Stimulated activated CD8-positive, alpha-beta memory T cell treated with anti-CD3 and anti-CD28 coated beads, Interleukin-12 subunit alpha, Interleukin-12 subunit beta, amount 100 ng/mL, for 4 hours (primary cell): ENCODE measurements around the gene EHBP1.

Experiments used
- DNase-seq: peaks from one replicate; pipeline ENCODE4 v3.0.0-alpha.2; 2020; ENCODE audit warnings: low read depth

Gene EHBP1

DNA sequence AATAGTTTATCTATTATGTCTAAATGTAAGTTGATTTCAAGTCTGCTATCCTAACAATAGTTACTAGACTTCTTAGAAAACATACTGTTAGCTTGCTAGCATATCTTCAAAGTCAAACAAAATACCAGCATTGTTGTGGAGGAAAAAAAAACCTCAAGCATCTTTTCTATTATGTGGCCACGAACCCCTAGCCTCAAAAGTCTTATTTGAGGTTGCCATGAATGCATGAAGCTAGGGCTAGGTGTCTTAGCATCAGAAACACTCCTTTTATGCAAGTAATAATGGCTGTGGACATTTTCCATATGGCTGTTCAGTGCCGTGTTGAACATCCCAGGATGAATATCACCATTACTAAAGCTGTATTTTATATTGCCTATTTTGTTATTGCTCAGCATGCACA lies 258.5 kb downstream of the EHBP1 start:
- DNase-seq, result no peak

DNA sequence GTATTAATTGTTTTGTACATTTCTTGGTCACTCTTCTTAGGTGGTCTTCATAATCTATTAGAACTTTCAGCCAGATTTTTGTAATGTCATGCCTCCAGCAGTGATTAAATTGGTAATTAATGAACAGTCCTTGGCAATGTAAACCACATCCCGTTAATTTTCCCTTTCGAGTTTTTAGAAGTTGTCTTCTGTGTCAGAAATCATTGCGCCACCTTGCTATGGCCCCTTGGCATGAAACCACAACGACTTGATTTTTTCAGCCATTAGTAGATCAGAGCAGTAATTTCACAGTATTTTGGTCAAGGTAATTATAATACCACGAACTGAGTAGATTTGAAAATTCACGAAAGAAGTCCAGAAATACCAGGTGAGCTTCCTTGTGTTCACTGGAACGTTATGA lies 259.2 kb downstream of the EHBP1 start:
- DNase-seq, result no peak

DNA sequence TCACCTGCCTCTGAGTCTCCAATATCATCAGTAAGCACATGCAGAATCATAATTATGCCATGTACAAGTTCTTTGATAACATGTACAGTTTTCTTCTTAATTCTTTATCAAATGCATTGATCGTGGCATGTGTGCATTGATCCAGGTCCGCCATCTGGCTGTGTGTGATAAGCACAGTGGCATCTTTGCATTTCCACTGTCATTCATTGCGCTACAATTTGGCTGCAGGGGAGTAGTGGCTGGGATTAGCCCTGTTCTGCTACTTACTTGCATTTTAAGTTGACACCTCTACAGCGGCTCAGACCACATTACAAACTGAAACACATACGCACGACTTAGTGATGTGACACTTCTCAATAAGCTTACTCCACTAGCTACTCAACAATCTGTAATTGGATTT lies 261.5 kb downstream of the EHBP1 start:
- DNase-seq, result no peak

- DNase-seq, result no peak
Observed at GRCh38 chr2:62968168-62968567, 262.7 kb downstream of the EHBP1 start.

DNA sequence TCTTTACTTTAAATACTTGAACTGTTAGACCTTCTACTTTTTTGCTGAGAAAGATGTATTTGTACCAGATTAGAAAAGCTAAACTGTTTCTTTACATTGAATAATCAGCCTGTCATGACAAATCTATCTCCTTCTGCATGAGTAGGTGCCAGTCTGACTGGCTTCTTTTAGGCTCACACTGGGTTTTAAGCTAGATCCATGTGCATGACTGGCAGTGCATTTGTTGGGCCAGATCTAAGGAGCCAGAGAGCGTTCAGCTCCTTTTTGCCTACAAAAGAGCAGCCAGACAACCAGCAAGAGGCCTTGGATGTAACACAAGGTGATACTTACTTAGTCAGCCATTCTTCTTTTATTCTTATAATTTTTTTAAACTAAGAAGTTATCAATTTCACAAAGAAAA lies 263.2 kb downstream of the EHBP1 start:
- DNase-seq, result no peak

DNA sequence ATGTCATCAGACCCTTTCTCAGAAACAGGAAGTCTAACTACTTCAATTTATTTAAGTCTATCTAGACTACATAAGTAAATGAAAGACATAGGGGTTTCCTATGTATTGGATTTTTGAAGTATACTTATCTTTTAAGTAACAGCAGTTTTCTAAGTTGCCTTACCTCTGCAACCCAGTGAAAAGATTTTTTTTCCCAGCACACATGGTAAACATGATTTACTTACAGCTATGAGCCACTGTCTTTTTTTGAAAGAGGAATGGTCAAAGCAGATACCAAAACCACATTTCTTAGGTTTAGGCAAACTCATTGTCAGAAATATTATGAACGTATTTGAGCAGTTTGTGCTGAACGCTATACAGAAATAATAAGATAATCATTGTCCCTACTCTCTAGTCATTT lies 266.4 kb downstream of the EHBP1 start:
- no peak for DNase-seq

GRCh38 chr2:62972601-62973000 lies 267.1 kb downstream of the EHBP1 start:
- DNase-seq, result no peak

GRCh38 chr2:62974999-62975398 lies 269.5 kb downstream of the EHBP1 start:
- no peak for DNase-seq

GRCh38 chr2:62991605-62992004 lies 286.1 kb downstream of the EHBP1 start:
- no peak for DNase-seq

DNA sequence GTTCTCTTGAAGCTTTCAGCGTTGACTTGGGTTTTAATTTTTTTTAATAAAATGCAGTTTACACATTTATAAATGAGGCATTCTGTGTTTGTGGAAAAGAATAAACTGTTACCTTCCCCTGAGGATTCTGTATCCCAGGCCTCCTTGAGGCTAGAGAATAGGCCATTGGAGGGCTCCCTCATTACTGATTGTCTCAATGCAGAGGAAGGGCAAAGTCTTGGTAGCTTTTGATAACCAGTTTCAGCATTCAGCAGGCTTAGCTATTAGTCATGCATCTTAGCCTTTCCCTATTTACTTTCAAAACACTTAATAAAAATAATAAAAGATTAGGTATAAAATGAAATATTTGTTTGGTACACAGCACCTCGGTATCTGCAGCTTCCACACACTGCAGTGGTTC lies 287.0 kb downstream of the EHBP1 start:
- DNase-seq, result no peak

DNA sequence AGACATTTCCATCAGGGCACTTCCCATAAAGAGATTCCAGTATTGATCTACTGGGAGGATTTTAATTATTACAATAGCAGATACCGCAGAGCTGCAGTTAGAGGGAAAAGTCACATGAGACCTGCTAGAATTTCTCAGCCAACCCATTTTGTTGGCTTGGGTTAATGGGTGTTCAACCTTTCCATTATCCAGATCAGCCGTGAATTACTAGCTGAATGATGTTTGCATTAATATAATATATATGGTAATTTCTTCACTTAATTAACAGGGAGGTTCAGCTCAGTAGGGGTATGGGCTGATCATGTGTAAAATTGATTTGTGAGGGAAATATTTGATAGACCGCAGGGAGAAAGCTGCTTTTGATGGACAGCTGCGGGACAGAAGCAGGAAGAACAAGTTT lies 288.7 kb downstream of the EHBP1 start:
- no peak for DNase-seq

- no peak for DNase-seq
Observed at GRCh38 chr2:62996534-62997186, 291.1 kb downstream of the EHBP1 start.

GRCh38 chr2:62998949-62999348 lies 293.4 kb downstream of the EHBP1 start:
- DNase-seq, result no peak

DNA sequence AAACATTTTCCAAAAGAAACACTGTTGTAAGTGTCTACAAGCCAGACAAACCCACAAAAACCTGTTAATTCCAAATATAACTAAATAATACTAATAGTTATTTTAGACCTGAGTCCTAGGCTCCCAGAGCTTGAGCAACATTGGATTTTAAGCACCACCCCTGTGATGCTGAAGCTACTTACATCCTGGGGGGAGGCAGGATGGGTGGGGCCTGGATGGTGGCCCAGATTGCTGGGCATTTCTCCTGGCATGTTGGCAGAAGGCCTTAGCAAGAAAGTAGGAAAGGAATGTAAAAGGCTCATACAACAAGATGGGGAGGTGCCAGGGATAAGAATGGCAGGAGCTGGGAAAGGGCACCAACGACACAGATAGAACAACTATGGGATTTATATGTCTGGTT lies 294.4 kb downstream of the EHBP1 start:
- DNase-seq, result no peak

- no peak for DNase-seq
Observed at GRCh38 chr2:63000801-63001200, 295.3 kb downstream of the EHBP1 start.

DNA sequence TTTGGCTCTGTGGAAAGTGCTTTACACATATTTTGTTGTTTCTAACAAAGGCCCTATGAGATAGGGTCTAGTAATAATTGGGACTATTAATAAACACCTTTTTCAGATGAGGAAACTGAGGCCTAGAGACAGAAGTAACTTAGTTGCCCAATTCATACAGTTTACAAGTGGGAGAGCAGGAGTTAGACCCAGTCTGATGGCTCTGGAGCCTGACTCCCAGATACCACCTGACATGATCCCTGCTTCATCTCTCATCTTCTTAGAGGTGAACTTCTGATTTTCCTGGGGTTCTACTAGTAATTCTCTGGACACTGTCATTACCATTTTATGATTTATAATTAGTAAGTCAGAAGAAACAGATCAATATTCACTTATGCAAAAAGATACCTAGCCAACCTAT lies 296.1 kb downstream of the EHBP1 start:
- no peak for DNase-seq

- no peak for DNase-seq
Observed at GRCh38 chr2:63003351-63003750, 297.8 kb downstream of the EHBP1 start.

DNA sequence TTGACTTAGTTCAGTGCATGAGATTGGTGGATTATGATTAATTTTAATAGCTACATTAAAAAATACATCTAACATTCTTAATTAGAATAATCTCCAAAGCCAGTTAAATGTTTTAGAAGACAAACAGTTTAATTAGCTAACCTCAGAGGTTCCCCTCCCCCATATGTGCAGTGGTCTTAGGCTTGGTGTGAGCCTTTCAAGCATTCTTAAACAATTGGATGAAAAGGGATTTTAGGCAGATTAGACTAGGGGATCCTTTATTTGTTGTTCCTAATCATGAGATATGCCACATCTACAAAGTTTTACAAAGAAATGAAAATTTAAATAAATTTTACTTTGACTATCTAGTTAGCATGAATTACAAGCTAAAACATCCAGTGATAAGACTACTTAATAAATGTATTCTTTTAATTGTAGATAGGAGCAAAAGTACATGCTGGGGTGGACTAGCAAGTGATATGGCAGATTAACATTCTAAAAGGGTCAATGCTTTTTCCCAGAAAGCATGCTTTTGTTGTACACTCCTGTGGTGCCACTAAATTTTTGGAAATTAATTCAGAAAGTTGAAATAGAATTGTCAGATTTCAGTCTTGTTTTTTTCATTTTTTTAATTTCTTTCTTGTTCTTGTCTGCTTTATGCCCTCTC lies 302.4 kb downstream of the EHBP1 start:
- DNase-seq, result no peak

GRCh38 chr2:63008838-63009237 lies 303.3 kb downstream of the EHBP1 start:
- DNase-seq, result no peak

DNA sequence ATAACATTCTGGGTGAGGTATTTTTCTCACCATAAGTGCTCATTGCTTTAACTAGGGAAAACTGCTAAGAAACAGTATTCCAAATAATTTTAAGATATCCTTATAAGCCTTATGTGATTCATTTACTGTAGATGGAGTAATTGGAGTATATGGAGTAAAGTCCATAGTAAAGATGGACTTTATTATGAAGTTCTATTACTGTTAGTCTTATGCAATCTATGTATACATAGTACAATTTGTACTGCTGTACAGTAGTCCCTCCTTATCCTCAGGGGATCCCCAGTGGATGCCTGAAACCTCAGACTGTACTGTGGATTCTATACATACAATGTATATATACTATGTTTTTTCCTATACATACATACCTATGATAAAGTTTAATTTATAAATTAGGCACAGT lies 304.0 kb downstream of the EHBP1 start:
- DNase-seq, result no peak

GRCh38 chr2:63012541-63012940 lies 307.0 kb downstream of the EHBP1 start:
- DNase-seq, result no peak

GRCh38 chr2:63013438-63013837 lies 307.9 kb downstream of the EHBP1 start:
- DNase-seq, result no peak

DNA sequence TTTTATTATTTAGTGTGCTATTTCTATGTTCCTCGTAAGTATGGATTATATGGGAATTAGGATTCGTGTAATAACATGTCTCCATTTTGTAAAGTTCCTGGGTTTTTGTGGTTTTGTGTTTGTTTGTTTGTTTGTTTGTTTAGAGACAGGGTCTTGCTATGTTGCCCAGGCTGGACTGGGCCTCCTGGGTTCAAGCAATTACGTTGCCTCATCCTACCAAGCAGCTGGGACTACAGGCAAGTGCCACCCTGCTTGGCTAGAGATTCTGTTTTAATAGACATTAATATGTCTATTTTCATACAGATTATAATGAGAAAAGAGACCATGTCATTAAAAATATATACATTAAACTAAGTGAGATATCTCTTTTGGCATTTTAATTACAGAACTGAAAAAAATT lies 309.9 kb downstream of the EHBP1 start:
- DNase-seq, result no peak

- DNase-seq, result no peak
Observed at GRCh38 chr2:63018439-63018838, 312.9 kb downstream of the EHBP1 start.
